GM18526 (cell line): ENCODE measurements around the gene DPP7.

Experiments used
- POLR2A ChIP-seq: IDR thresholded peaks from 3 replicates; pipeline ENCODE4 v1.6.1; 2011; ENCODE audit not compliant: insufficient read length; ENCODE audit errors: extremely low read depth

DPP7 gene

GRCh38 chr9:137152844-137153405 is 38.4 kb upstream of the DPP7 start:
- TF ChIP-seq POLR2A = no peak

- no peak for TF ChIP-seq POLR2A
Observed at GRCh38 chr9:137150617-137151457, 36.3 kb upstream of the DPP7 start.

- no peak for TF ChIP-seq POLR2A
Observed at GRCh38 chr9:137149942-137150616, 35.5 kb upstream of the DPP7 start.

GRCh38 chr9:137149363-137149762 is 34.8 kb upstream of the DPP7 start:
- no peak for TF ChIP-seq POLR2A

GRCh38 chr9:137148661-137149060 is 34.1 kb upstream of the DPP7 start:
- no peak for TF ChIP-seq POLR2A

GRCh38 chr9:137148242-137148641 is 33.7 kb upstream of the DPP7 start:
- no peak for TF ChIP-seq POLR2A

GRCh38 chr9:137147793-137148160 is 33.2 kb upstream of the DPP7 start:
- TF ChIP-seq POLR2A = no peak

- no peak for TF ChIP-seq POLR2A
Observed at GRCh38 chr9:137147091-137147792, 32.7 kb upstream of the DPP7 start.

- TF ChIP-seq POLR2A = no peak
Observed at GRCh38 chr9:137146527-137146918, 32.0 kb upstream of the DPP7 start.

GRCh38 chr9:137145731-137146526 is 31.4 kb upstream of the DPP7 start:
- no peak for TF ChIP-seq POLR2A

- no peak for TF ChIP-seq POLR2A
Observed at GRCh38 chr9:137143459-137143858, 28.9 kb upstream of the DPP7 start.

- no peak for TF ChIP-seq POLR2A
Observed at GRCh38 chr9:137141976-137142936, 27.7 kb upstream of the DPP7 start.

- TF ChIP-seq POLR2A = no peak
Observed at GRCh38 chr9:137141050-137141810, 26.7 kb upstream of the DPP7 start.
